Stimulated activated CD8-positive, alpha-beta memory T cell treated with anti-CD3 and anti-CD28 coated beads, Interleukin-2, amount 100 ng/mL, for 48 hours (primary cell): ENCODE results near the gene MYO3B.
"Not testable (repeated sequence)": the region's sequence is repeated elsewhere in the genome, so short reads cannot be mapped to it uniquely, and the experiment has no call there.

ENCODE experiments used
- DNase-seq, 2 donors: peaks; one replicate each; pipeline ENCODE4 v3.0.0-alpha.2; 2020; ENCODE audit warnings: low read depth in 2 of 2

Gene MYO3B

DNA sequence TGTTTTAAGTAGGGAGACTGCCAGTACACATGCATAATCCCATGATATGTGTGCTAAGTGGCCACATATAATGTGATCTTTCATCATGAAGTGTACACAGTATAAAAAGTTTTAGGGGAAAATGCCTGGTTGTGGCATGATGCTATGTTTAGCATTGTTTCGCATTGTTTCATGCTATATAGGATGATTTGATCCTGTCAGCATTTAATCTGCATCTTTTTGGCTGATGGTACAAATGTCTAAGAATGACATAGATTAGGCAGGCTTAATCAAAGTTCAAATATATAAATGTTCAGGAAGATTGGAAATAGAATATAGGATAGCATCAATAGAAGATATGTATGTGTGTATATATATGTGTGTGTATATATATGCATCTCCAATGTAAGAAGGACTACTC, 83.6 kb downstream of the MYO3B start:
- no peak for DNase-seq

- DNase-seq, result no peak
Observed at GRCh38 chr2:170262343-170262742, 84.4 kb downstream of the MYO3B start.

- no peak for DNase-seq
Observed at GRCh38 chr2:170262806-170263205, 84.9 kb downstream of the MYO3B start.

DNA sequence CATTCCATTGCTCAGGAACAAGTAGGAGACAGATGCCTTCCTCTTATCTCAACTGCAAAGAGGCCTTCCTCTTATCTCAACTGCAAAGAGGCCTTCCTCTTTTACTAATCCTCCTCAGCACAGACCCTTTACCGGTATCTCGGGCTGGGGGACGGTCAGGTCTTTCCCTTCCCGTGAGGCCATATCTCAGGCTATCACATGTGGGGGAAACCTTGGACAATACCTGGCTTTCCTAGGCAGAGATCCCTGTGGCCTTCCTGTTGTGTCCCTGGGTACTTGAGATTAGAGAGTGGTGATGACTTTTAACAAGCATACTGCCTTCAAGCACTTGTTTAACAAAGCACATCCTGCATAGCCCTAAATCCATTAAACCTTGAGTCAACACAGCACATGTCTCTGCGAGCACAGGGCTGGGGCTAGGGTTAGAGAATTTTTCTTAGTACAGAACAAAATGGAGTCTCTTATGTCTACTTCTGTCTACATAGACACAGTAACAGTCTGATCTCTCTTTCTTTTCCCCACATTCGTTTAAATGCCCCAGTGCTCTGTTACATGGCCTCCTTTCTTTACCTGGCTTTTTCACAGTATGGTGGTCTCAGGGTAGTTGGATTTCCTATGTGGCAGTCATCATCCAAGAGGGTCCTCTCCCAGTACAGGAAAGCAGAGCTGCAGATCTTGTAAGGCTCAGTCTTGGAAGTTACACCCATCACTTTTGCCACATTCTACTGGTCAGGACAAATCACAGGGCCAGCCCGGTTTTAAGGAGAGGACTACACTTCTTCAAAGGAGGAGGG, 86.0 kb downstream of the MYO3B start:
- not testable (repeated sequence) for DNase-seq

DNA sequence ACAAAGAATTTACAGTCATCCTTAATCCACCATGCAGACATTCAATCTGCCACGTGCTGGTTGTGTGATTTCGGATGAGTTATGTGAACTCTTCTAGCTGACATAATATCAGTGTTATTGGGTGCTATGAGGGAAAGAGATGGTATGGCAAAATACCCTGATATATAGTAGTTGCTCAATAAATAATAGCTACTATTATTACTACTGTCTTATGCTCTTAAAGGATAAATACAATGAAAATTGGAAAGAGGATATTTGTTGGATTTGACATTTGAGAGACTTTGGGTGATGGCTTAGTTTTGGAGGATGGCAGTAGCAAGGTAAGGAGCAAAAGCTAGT, 86.5 kb downstream of the MYO3B start:
- DNase-seq, result no peak

GRCh38 chr2:170264865-170265264, 86.9 kb downstream of the MYO3B start:
- no peak for DNase-seq

GRCh38 chr2:170265321-170265720, 87.4 kb downstream of the MYO3B start:
- DNase-seq, result no peak

DNA sequence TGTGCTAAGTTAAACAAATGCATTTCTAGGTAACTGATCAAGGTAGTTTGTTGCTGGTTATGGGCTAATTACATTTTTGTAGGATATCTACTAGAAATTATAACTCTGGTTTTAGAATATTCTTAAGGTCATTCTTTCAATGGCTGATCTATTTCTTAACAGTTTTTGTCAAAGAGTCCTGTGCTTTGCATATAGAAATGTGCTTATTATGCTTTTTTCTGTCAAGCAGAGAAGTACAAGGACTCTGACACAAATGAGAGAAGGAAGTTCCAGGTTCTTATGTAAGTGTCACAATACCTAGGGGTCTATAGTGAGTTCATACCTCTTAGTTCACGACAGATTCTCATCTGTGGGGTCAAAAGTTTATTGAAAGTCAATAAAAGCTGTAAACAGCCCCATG, 88.4 kb downstream of the MYO3B start:
- no peak for DNase-seq

GRCh38 chr2:170267071-170267470, 89.1 kb downstream of the MYO3B start:
- no peak for DNase-seq

GRCh38 chr2:170270278-170270864, 92.4 kb downstream of the MYO3B start:
- DNase-seq, result no peak

GRCh38 chr2:170271340-170271739, 93.4 kb downstream of the MYO3B start:
- no peak for DNase-seq

DNA sequence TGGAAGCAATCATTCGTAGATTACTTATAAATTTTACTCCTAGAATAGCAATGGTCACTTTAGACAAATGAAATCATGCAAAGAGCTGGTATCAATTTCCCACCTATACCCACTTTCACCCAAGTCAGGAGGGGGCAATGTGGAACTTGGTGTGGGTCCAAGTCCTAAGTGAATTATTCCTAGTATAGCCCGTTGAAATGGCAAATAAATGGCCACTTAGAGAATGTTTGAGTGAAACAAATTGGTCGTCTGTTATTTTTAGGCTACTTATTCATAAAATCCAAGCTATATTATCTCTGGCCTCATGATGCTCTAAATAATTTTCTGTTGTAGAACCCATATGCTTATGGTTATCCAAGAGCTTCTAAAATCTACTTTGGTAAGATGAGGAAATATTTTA, 98.1 kb downstream of the MYO3B start:
- no peak for DNase-seq

DNA sequence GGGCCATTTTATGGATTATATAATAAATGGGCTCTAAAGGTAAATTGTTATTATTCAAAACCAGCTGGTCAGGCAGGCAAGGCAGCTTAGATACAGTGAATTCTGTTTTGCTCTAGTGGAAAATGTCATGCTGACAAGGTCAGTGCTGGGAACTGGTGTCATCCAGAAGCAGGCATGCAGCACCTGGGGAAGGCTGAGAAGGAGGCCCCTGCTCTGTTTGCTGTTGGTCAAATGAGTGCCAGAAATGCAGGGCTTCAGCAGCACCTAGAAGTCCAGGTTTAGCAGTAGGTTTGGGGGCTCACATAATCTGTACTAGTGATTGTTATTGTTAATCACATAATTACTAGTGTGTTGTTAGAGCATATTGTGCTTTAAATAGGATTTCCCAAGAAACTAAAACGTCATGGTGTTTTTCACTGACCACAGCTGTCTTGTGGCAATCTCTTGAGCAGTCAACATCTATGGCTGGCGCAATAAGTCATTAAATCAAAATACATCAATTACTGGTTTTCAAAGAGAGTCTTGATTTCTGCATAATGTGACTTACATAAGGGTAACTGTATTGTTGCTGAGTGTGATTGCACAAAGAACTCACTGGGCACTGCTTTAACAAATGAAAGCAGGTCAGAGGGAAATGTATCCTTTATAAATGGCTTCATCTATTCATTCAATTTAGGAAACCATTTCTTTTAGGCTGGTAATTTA, 99.1 kb downstream of the MYO3B start:
- no peak for DNase-seq

- DNase-seq, result no peak
Observed at GRCh38 chr2:170277951-170278350, 100.0 kb downstream of the MYO3B start.

DNA sequence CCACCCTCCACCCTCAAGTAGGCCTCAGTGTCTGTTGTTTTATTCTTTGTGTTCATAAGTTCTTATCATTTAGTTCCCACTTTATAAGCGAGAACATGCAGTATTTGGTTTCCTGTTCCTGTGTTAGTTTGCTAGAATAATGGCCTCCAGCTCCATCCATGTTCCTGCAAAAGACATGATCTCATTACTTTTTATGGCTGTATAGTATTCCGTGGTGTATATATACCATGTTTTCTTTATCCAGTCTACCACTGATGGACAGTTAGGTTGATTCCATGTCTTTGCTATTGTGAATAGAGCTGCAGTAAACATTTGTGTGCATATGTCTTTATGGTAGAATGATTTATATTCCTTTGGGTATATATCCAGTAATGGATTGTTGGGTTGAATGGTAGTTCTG, 101.7 kb downstream of the MYO3B start:
- not testable (repeated sequence) for DNase-seq

DNA sequence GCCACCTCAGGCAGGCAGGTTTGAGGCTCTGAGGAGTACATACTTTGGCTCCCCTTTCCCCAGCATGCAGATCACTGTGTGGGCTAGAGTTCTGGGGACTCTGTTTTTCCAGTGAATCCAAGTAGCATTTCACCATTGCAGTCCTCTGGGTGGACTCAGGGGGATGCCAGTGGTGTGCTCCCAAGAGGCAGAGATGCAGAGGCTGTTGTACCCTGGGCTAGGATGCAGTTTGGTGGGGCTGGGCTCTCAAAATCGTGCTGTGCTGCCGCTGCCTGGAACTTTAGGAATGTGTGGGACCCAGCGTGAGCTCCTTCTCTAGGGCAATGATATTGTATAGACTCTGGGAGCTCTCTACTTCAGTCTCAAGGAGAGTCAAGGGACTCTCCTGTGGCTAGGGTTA, 104.9 kb downstream of the MYO3B start:
- DNase-seq, result no peak

- no peak for DNase-seq
Observed at GRCh38 chr2:170284205-170284604, 106.3 kb downstream of the MYO3B start.

- no peak for DNase-seq
Observed at GRCh38 chr2:170288859-170289258, 110.9 kb downstream of the MYO3B start.

DNA sequence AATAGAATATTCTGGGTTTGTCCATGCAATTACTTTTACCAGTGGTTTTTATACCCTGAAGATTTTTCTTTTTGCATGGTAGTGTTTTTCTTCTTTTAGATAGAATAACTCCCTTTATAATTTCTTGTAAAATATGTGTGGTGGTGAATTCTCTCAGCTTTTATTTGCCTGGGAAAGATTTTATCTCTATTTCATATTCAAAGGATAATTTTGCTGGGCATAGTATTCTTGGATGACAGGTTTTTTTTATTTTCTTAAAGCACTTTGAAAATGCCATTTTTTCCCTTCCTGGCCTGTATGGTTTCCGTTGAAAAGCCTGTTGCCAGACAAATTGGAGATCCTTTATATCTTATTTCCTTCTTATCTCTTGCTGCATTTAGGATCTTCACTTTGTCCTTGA, 113.5 kb downstream of the MYO3B start:
- DNase-seq, result no peak

GRCh38 chr2:170292415-170292814, 114.5 kb downstream of the MYO3B start:
- no peak for DNase-seq

GRCh38 chr2:170297496-170297895, 119.5 kb downstream of the MYO3B start:
- no peak for DNase-seq

- no peak for DNase-seq
Observed at GRCh38 chr2:170298115-170298514, 120.2 kb downstream of the MYO3B start.

DNA sequence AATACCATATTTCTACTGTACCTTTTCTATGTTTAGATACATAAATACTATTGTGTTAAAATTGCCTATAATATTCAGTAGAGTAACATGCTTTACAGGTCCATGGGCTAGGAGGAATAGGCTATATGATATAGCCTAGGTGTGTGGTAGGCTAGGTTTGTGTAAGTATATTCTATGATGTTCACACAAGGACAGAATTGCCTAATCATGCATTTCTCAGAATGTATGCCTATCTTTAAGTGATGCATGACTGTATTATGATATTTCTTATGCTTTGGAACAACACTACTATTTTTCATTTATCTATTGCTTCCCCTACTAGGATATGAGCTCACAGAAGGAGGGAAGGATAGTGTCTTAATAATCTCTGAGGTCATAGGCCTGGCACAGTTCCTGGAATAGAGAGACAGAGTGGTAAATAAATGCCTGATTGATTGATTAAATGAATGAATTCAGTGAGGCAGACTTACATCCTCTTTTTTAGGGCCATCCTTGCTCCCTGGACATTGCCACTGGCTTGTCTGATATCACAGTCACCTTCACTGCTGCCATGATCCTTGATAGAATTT, 121.0 kb downstream of the MYO3B start:
- no peak for DNase-seq
